ENCODE results near the gene LMO4. TPM values are rescaled to one million over a fixed set of nuclear protein-coding genes. Genes with fewer than 3 reads are reported as not detected.

Gene LMO4
- total and polyA plus RNA-seq, 10 of the 15 experiments (the other 5 are each of a cell fraction or from before 2014, with no cell fraction given): 3.8 to 76.6 (median 20.7) TPM

DNA sequence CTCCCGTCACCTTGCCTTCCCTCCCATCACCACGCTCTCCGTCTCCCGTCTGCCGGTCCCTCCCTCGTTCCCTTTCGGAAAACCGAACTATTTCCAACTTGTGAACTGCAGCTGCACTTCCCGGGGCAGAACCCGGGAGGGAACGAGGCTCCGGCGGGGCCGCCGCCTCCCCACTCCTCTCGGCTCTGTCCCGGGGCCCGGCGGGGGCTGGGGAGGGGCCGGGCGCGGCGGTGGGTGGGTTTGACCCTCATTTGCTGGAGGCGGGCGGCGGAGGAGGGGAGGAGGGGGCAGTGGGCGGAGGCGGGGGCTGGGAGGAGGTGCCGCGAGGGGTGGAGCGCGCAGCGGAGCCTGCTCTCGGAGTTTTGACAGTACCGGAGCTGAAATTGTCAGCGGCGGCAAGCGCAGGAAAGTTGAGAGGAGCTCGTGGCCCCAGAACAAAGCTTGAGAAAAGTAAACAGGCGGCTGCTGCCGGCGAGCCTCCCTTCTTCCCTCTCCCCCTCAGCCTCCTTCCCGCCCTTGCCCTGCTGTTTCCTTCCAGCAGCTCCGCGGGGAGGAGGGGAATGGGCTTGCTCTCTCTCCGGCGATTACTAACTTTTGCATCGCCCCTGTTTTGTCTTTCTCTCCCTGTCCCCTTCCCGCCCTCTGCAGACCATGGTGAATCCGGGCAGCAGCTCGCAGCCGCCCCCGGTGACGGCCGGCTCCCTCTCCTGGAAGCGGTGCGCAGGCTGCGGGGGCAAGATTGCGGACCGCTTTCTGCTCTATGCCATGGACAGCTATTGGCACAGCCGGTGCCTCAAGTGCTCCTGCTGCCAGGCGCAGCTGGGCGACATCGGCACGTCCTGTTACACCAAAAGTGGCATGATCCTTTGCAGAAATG is 2.9 kb downstream of the LMO4 start:
- H3K4me1 ChIP-seq (ENCODE audit: control insufficient read depth, insufficient read depth, low read length): peaks cover 14% of the 10 kb centered on the region
- ChIA-PET CTCF (interaction anchor here (0.7 to 3.8 kb wide), 4 partner anchors 39 to 623 kb away, joined by 3 to 11 read pairs (median 3); no protein-coding TSS in a partner anchor), RAD21 (ENCODE audit: unreplicated experiment) (interaction anchor here (0.7 to 7.9 kb wide), 5 partner anchors 19 to 179 kb away, joined by 3 to 55 read pairs (median 3); no protein-coding TSS in a partner anchor), POLR2A (interaction anchor here (0.6 to 0.9 kb wide), 4 partner anchors 10 to 272 kb away, joined by 3 to 5 read pairs (median 4); no protein-coding TSS in a partner anchor), SMC1A (ENCODE audit: uncharacterized antibody, unreplicated experiment) (interaction anchor here (0.9 to 3.6 kb wide), 4 partner anchors 12 to 179 kb away, joined by 3 to 17 read pairs (median 4); no protein-coding TSS in a partner anchor)
- H4K20me1 ChIP-seq (ENCODE audit: control insufficient read depth, insufficient read depth): no peaks in the 10 kb centered on the region
- peak overlapping the region; percentile 90 for H3K4me3 ChIP-seq
- peaks cover 53% of the 10 kb centered on the region for H3K79me2 ChIP-seq (ENCODE audit: control insufficient read depth, insufficient read depth, low read length)
- peak overlapping the region; percentile 3 for H3K27ac ChIP-seq (ENCODE audit: control insufficient read depth, insufficient read depth)
- TF ChIP-seq EGR1 (IDR thresholded peaks at IDR 0.05; ENCODE audit: borderline replicate concordance in 1 of 2, low read depth in 2 of 2, low read length in 2 of 2) (peak in 1 of 2 experiments; percentile 47; a peak in 1 of 3 replicates), TCF7 (IDR thresholded peaks at IDR 0.05; ENCODE audit: borderline replicate concordance) (no peak), SMARCA5 (IDR thresholded peaks at IDR 0.05) (no peak), MEF2B (IDR thresholded peaks at IDR 0.05; ENCODE audit: partially characterized antibody, poor library complexity, severe bottlenecking) (no peak), NFYB (IDR thresholded peaks at IDR 0.05; ENCODE audit: insufficient read depth, low read depth, low read length) (no peak), RB1 (IDR thresholded peaks at IDR 0.05; ENCODE audit: borderline replicate concordance) (peak; percentile 44; the same call in 1 of the 2 replicates), IKZF2 (IDR thresholded peaks at IDR 0.05) (peak; percentile 40 to 41; a peak in 3 of 4 replicates), MTA3 (IDR thresholded peaks at IDR 0.05; ENCODE audit: borderline replicate concordance, low read length) (no peak), NR2F1 (conservative IDR thresholded peaks at IDR 0.05) (peak; percentile 59; the same call in 1 of the 2 replicates), IKZF1 (conservative IDR thresholded peaks at IDR 0.05) (peak; percentile 29; the same call in 1 of the 2 replicates), EED (IDR thresholded peaks at IDR 0.05; ENCODE audit: low read depth) (peak; percentile 46; the same call in 1 of the 2 replicates), CTCF (IDR thresholded peaks at IDR 0.05 in 2 of 3, conservative IDR thresholded peaks at IDR 0.05 in 1 of 3; ENCODE audit: control insufficient read depth in 2 of 3, extremely low read depth in 1 of 3, insufficient read depth in 1 of 3, low read depth in 3 of 3, low read length in 3 of 3) (peak in 2 of 3 experiments; percentile 18 to 25; a peak in 2 of 6 replicates), GATAD2B (conservative IDR thresholded peaks at IDR 0.05; ENCODE audit: low read depth) (0 out of 2 replicates have a peak, but pooled peaks have one; percentile 23), ASH2L (IDR thresholded peaks at IDR 0.05; ENCODE audit: borderline replicate concordance, low read depth) (0 out of 2 replicates have a peak, but pooled peaks have one; percentile 49)
- TF ChIP-seq, protein P1, sequence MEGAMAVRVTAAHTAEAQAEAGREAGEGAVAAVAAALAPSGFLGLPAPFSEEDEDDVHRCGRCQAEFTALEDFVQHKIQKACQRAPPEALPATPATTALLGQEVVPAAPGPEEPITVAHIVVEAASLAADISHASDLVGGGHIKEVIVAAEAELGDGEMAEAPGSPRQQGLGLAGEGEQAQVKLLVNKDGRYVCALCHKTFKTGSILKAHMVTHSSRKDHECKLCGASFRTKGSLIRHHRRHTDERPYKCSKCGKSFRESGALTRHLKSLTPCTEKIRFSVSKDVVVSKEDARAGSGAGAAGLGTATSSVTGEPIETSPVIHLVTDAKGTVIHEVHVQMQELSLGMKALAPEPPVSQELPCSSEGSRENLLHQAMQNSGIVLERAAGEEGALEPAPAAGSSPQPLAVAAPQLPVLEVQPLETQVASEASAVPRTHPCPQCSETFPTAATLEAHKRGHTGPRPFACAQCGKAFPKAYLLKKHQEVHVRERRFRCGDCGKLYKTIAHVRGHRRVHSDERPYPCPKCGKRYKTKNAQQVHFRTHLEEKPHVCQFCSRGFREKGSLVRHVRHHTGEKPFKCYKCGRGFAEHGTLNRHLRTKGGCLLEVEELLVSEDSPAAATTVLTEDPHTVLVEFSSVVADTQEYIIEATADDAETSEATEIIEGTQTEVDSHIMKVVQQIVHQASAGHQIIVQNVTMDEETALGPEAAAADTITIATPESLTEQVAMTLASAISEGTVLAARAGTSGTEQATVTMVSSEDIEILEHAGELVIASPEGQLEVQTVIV (IDR thresholded peaks at IDR 0.05; ENCODE audit: borderline replicate concordance, partially characterized antibody): no peak
- BruUV-seq (replicated peaks): no TSS peak
- H3K27me3 ChIP-seq (replicated peaks in 1 of 2; ENCODE audit: control insufficient read depth in 2 of 2, insufficient read depth in 2 of 2, low read length in 1 of 2): no peaks in the 10 kb centered on the region
- peak overlapping the region; percentile 57 for H2AFZ ChIP-seq (ENCODE audit: control insufficient read depth, low read depth, low read length)
- peak; percentile 36 for ATAC-seq
- H3K9me3 ChIP-seq (replicated peaks; ENCODE audit: control insufficient read depth, insufficient read depth, low read length): no peaks in the 10 kb centered on the region
- WGBS (ENCODE audit: insufficient coverage, insufficient replicate concordance, low lambda C conversion rate, missing lambda C conversion rate): 2% methylated on average over 39 of the region's 65 CpGs
- intact Hi-C loops (cut with micrococcal nuclease; ENCODE audit: unreplicated experiment): loop anchor here (5.0 to 10.0 kb wide), 4 partner anchors 256 to 627 kb away; partner anchors contain the start of genes HS2ST1, SELENOF and SH3GLB1
- peak overlapping the region; percentile 79 for H3K4me2 ChIP-seq (ENCODE audit: control insufficient read depth, insufficient read depth)
- H3K9ac ChIP-seq (ENCODE audit: control insufficient read depth, insufficient read depth, low read length): peak overlapping the region; percentile 62; the same call in 1 of the 2 replicates
- no peak for FAIRE-seq
- in situ Hi-C loops (cut with MboI): loop anchor here (5.0 kb wide), 1 partner anchor 121 kb away; no protein-coding TSS in a partner anchor
- no peak for DNase-seq (ENCODE audit: low read depth, low spot score)
- peaks cover 0 to 2% of the 10 kb centered on the region in 2 experiments; a peak in 1 of 4 replicates for H3K36me3 ChIP-seq (ENCODE audit: control insufficient read depth in 2 of 2, insufficient read depth in 2 of 2, low read length in 1 of 2)
